GM23248 (cell line): ENCODE measurements around the gene CTNNAL1. TPM values are rescaled to one million over a fixed set of nuclear protein-coding genes. Genes with fewer than 3 reads are reported as not detected.
"Not testable (repeated sequence)": the region's sequence is repeated elsewhere in the genome, so short reads cannot be mapped to it uniquely, and the experiment has no call there.

Experiments
- DNase-seq: peaks from one replicate; pipeline ENCODE4 v3.0.0-alpha.2; 2015
- H2AFZ ChIP-seq: fragments of 200-600 bp; sonication (generic); 2 replicates; pipeline ENCODE4 v1.6.1; 2016; ENCODE audit warnings: antibody characterized with exemption
- H3F3A ChIP-seq: fragments of 200-600 bp; sonication (generic); 2 replicates; pipeline ENCODE4 v1.6.1; 2016; ENCODE audit warnings: mild to moderate bottlenecking, antibody characterized with exemption, mixed run types; ENCODE audit not compliant: insufficient read depth
- H3K27ac ChIP-seq: fragments of 200-600 bp; sonication (generic); 2 replicates; pipeline ENCODE4 v1.5.1; 2016; ENCODE audit warnings: mild to moderate bottlenecking
- H3K27me3 ChIP-seq: fragments of 200-600 bp; sonication (generic); replicated peaks from 2 replicates; pipeline ENCODE4 v1.6.1; 2016; ENCODE audit warnings: mild to moderate bottlenecking; ENCODE audit not compliant: insufficient read depth
- H3K36me3 ChIP-seq: fragments of 200-600 bp; sonication (generic); 2 replicates; pipeline ENCODE4 v1.6.1; 2016; ENCODE audit warnings: low read depth, mild to moderate bottlenecking
- H3K4me1 ChIP-seq: fragments of 200-600 bp; sonication (generic); 2 replicates; pipeline ENCODE4 v1.6.1; 2016; ENCODE audit warnings: mild to moderate bottlenecking; ENCODE audit not compliant: insufficient read depth
- H3K4me2 ChIP-seq: fragments of 200-600 bp; sonication (generic); one replicate; pipeline ENCODE4 v1.6.1; 2016; ENCODE audit warnings: mild to moderate bottlenecking; ENCODE audit not compliant: unreplicated experiment
- H3K4me3 ChIP-seq: fragments of 200-600 bp; sonication (generic); 2 replicates; pipeline ENCODE4 v1.5.1; 2016; ENCODE audit warnings: mild to moderate bottlenecking
- H3K79me2 ChIP-seq: fragments of 200-600 bp; sonication (generic); 2 replicates; pipeline ENCODE4 v1.6.1; 2016; ENCODE audit warnings: mild to moderate bottlenecking; ENCODE audit not compliant: insufficient read depth
- H3K9ac ChIP-seq: fragments of 200-600 bp; sonication (generic); 2 replicates; pipeline ENCODE4 v1.6.1; 2016; ENCODE audit warnings: mild to moderate bottlenecking
- H3K9me2 ChIP-seq: fragments of 200-600 bp; sonication (generic); 2 replicates; pipeline ENCODE4 v1.6.1; 2016; ENCODE audit warnings: mixed run types, mild to moderate bottlenecking, moderate library complexity; ENCODE audit not compliant: insufficient read depth
- H3K9me3 ChIP-seq: fragments of 200-600 bp; sonication (generic); one replicate; pipeline ENCODE4 v1.6.1; 2017; ENCODE audit warnings: low read depth
- H4K20me1 ChIP-seq: fragments of 200-600 bp; sonication (generic); 2 replicates; pipeline ENCODE4 v1.6.0; 2016; ENCODE audit not compliant: insufficient read depth
- EZH2 ChIP-seq: fragments of 200-600 bp; sonication (generic); IDR thresholded peaks from 2 replicates; pipeline ENCODE4 v1.6.1; 2018; ENCODE audit warnings: antibody characterized with exemption, mild to moderate bottlenecking; ENCODE audit not compliant: insufficient read depth, poor library complexity, severe bottlenecking
- EZH2phosphoT487 ChIP-seq: fragments of 200-600 bp; sonication (generic); IDR thresholded peaks from 2 replicates; pipeline ENCODE4 v1.6.1; 2018; ENCODE audit warnings: antibody characterized with exemption, moderate library complexity, mild to moderate bottlenecking, low read depth; ENCODE audit not compliant: insufficient read depth
- WGBS, 2 experiments: methylation state at CpG; one replicate each; pipeline ENCODE4 v1.1.6; 2015 to 2017; ENCODE audit warnings: low lambda C conversion rate in 2 of 2, low coverage in 1 of 2; ENCODE audit errors: missing lambda C conversion rate in 2 of 2; 5-methylcytosine and 5-hydroxymethylcytosine counted together
- in situ Hi-C: fragments of 300-500 bp; cut with MboI; formaldehyde crosslinking; loops from 2 replicates; pipeline ENCODE4 v1.15.0; 2020
- polyA plus RNA-seq: library from polyadenylated mRNA; unstranded; fragments of >200 nt; fragmentation: Nextera tagmentation; extraction: Ambion mirVana; gene quantifications from 2 replicates; pipeline ENCODE4 v1.2.1, GENCODE V29; 2016
- total RNA-seq: library from RNA; depleted of rRNA; stranded (reverse); fragments of >200 nt; shearing (Covaris generic); gene quantifications from 2 replicates; pipeline ENCODE4 v1.2.3, GENCODE V29; 2014

The CTNNAL1 gene
- total and polyA plus RNA-seq, 2 experiments from 2014 or later: 97.9 to 119 TPM

- H3K9ac ChIP-seq: no peak overlapping the region
- in situ Hi-C loops: no loop called here
- H3K36me3 ChIP-seq: peaks cover 40% of the 10 kb centered on the region
- DNase-seq: no peak
- H3K9me2 ChIP-seq: no peaks in the 10 kb centered on the region
- no peak overlapping the region for H3K27ac ChIP-seq
- no peaks in the 10 kb centered on the region for H3K4me1 ChIP-seq
- no peaks in the 10 kb centered on the region for H3F3A ChIP-seq
- no peaks in the 10 kb centered on the region for H3K79me2 ChIP-seq
- no peaks in the 10 kb centered on the region for H4K20me1 ChIP-seq
- no peaks in the 10 kb centered on the region for H3K9me3 ChIP-seq
- H3K4me3 ChIP-seq: no peak overlapping the region
- H3K4me2 ChIP-seq: no peak overlapping the region
- no peak for TF ChIP-seq EZH2phosphoT487
- TF ChIP-seq EZH2: no peak
- no peaks in the 10 kb centered on the region for H3K27me3 ChIP-seq
- WGBS, 2 experiments: 80 to 83% methylated on average over 3 of the region's 3 CpGs
- no peak overlapping the region for H2AFZ ChIP-seq
Observed at GRCh38 chr9:108972186-108972585, 41.1 kb downstream of the CTNNAL1 start.

GRCh38 chr9:108971392-108971791 lies 41.9 kb downstream of the CTNNAL1 start:
- in situ Hi-C loops: not testable (repeated sequence)

GRCh38 chr9:108967916-108968315 lies 45.4 kb downstream of the CTNNAL1 start:
- H3K4me2 ChIP-seq: no peak overlapping the region
- no peak overlapping the region for H3K4me3 ChIP-seq
- no peak overlapping the region for H3K9ac ChIP-seq
- H3K9me2 ChIP-seq: no peaks in the 10 kb centered on the region
- no peaks in the 10 kb centered on the region for H3K79me2 ChIP-seq
- H3K9me3 ChIP-seq: no peaks in the 10 kb centered on the region
- H3K36me3 ChIP-seq: peaks cover 38% of the 10 kb centered on the region
- in situ Hi-C loops: no loop called here
- H3F3A ChIP-seq: no peaks in the 10 kb centered on the region
- H3K27me3 ChIP-seq: no peaks in the 10 kb centered on the region
- no peak for DNase-seq
- TF ChIP-seq EZH2 (no peak), EZH2phosphoT487 (no peak)
- peaks cover 15% of the 10 kb centered on the region for H3K4me1 ChIP-seq
- H2AFZ ChIP-seq: no peak overlapping the region
- H3K27ac ChIP-seq: no peak overlapping the region
- no peaks in the 10 kb centered on the region for H4K20me1 ChIP-seq

More at GRCh38 chr9:108971392-108971791, 41.9 kb downstream of the CTNNAL1 start:
- peaks cover 33% of the 10 kb centered on the region for H3K36me3 ChIP-seq
- not testable (repeated sequence) for H3K9me3 ChIP-seq, DNase-seq, H3K4me2 ChIP-seq, H3K27ac ChIP-seq, H3K4me1 ChIP-seq, H3F3A ChIP-seq, H3K4me3 ChIP-seq, H2AFZ ChIP-seq, H3K9me2 ChIP-seq, H4K20me1 ChIP-seq, H3K9ac ChIP-seq, H3K27me3 ChIP-seq, H3K79me2 ChIP-seq
- WGBS, 2 experiments: 96 to 97% methylated on average over 2 of the region's 2 CpGs

GRCh38 chr9:108963459-108964143 lies 49.7 kb downstream of the CTNNAL1 start:
- in situ Hi-C loops: no loop called here
- no peaks in the 10 kb centered on the region for H3K79me2 ChIP-seq

GRCh38 chr9:108961151-108961550 lies 52.1 kb downstream of the CTNNAL1 start:
- Histone ChIP-seq H3K79me2 (no peaks in the 10 kb centered on the region), H2AFZ (no peak overlapping the region), H3K27me3 (no peaks in the 10 kb centered on the region), H3F3A (no peaks in the 10 kb centered on the region), H3K36me3 (peaks cover 10% of the 10 kb centered on the region; the same call in 1 of the 2 replicates), H3K9me2 (no peaks in the 10 kb centered on the region), H3K27ac (no peak overlapping the region), H4K20me1 (no peaks in the 10 kb centered on the region), H3K4me3 (no peak overlapping the region), H3K4me2 (no peak overlapping the region), H3K4me1 (peaks cover 15% of the 10 kb centered on the region), H3K9me3 (no peaks in the 10 kb centered on the region), H3K9ac (no peak overlapping the region)
- no peak for TF ChIP-seq EZH2
- TF ChIP-seq EZH2phosphoT487: no peak
- WGBS, 2 experiments: 98 to 100% methylated on average over 2 of the region's 2 CpGs
- DNase-seq: no peak
- in situ Hi-C loops: no loop called here

More at GRCh38 chr9:108963459-108964143, 49.7 kb downstream of the CTNNAL1 start:
- H3K9me2 ChIP-seq: no peaks in the 10 kb centered on the region
- H3K27me3 ChIP-seq: no peaks in the 10 kb centered on the region
- no peaks in the 10 kb centered on the region for H4K20me1 ChIP-seq
- no peak for TF ChIP-seq EZH2
- TF ChIP-seq EZH2phosphoT487: no peak
- peak; percentile 61 for DNase-seq
- no peak overlapping the region for H2AFZ ChIP-seq
- H3K9ac ChIP-seq: no peak overlapping the region
- H3K4me2 ChIP-seq: no peak overlapping the region
- H3K4me1 ChIP-seq: peaks cover 15% of the 10 kb centered on the region
- H3K36me3 ChIP-seq: peaks cover 11% of the 10 kb centered on the region; the same call in 1 of the 2 replicates
- WGBS, 2 experiments: 54 to 57% methylated on average over 4 of the region's 4 CpGs
- H3K27ac ChIP-seq: no peak overlapping the region
- H3K4me3 ChIP-seq: no peak overlapping the region
- H3F3A ChIP-seq: no peaks in the 10 kb centered on the region
- H3K9me3 ChIP-seq: no peaks in the 10 kb centered on the region
